ENCODE data around the gene P2RX4. TPM values are rescaled to one million over a fixed set of nuclear protein-coding genes. Genes with fewer than 3 reads are reported as not detected.

P2RX4 gene
- total RNA-seq, 1 donor from 2014 or later = 55.8 TPM

DNA sequence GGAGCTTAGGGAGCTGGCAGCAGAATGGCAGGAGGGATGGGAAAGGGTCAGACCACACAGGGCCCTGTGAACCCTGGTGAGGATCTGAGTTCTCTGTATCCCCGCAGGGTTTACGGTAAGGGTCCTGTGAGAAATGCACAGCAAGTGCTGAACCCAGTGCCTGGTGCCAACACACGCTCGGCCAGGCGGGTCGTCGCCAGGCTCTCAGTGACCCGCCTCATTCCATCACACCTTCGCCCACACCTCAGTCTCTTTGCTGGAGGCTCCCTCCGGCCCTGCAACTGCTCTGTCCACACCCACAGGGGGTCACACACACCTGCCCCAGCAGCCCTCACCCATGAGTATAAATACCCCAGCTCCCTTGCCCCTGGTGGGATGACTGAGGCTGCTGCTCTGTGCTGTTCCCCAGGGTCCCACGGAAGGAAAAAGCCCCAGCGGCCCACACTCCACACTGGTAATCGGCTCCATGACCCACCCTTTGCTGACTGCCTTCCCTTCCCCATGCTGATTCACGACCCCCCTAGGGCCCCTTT lies 63.5 kb downstream of the P2RX4 start:
- Histone ChIP-seq H3K9me3 (no peaks in the 10 kb centered on the region), H3K27me3 (no peaks in the 10 kb centered on the region), H3K27ac (no peak overlapping the region), H3K4me1 (peaks cover 16% of the 10 kb centered on the region), H3K36me3 (peaks cover 51% of the 10 kb centered on the region), H3K4me3 (no peak overlapping the region)
- no peak for DNase-seq
- ATAC-seq = no peak
- intact Hi-C loops (cut with DNase I) = no loop called here
- TF ChIP-seq, protein P1, sequence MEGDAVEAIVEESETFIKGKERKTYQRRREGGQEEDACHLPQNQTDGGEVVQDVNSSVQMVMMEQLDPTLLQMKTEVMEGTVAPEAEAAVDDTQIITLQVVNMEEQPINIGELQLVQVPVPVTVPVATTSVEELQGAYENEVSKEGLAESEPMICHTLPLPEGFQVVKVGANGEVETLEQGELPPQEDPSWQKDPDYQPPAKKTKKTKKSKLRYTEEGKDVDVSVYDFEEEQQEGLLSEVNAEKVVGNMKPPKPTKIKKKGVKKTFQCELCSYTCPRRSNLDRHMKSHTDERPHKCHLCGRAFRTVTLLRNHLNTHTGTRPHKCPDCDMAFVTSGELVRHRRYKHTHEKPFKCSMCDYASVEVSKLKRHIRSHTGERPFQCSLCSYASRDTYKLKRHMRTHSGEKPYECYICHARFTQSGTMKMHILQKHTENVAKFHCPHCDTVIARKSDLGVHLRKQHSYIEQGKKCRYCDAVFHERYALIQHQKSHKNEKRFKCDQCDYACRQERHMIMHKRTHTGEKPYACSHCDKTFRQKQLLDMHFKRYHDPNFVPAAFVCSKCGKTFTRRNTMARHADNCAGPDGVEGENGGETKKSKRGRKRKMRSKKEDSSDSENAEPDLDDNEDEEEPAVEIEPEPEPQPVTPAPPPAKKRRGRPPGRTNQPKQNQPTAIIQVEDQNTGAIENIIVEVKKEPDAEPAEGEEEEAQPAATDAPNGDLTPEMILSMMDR (IDR thresholded peaks at IDR 0.05) = no peak

GRCh38 chr12:121274036-121274763 lies 64.3 kb downstream of the P2RX4 start:
- TF ChIP-seq, protein P1 (IDR thresholded peaks at IDR 0.05) = no peak
- Histone ChIP-seq H3K4me1 (peaks cover 24% of the 10 kb centered on the region), H3K36me3 (peaks cover 43% of the 10 kb centered on the region), H3K4me3 (no peak overlapping the region), H3K9me3 (no peaks in the 10 kb centered on the region), H3K27me3 (no peaks in the 10 kb centered on the region), H3K27ac (peak overlapping the region; percentile 1)
- ATAC-seq = no peak
- intact Hi-C loops (cut with DNase I) = no loop called here
- DNase-seq = no peak

- no peak overlapping the region for H3K4me3 ChIP-seq
- H3K9me3 ChIP-seq = no peaks in the 10 kb centered on the region
- intact Hi-C loops (cut with DNase I) = no loop called here
- DNase-seq (no peak), ATAC-seq (no peak)
- no peak overlapping the region for H3K27ac ChIP-seq
- no peaks in the 10 kb centered on the region for H3K27me3 ChIP-seq
- TF ChIP-seq, protein P1 (IDR thresholded peaks at IDR 0.05) = no peak
- peaks cover 33% of the 10 kb centered on the region for H3K4me1 ChIP-seq
- peaks cover 22% of the 10 kb centered on the region for H3K36me3 ChIP-seq
Measured at GRCh38 chr12:121277374-121277759, 67.4 kb downstream of the P2RX4 start.

- H3K27ac ChIP-seq = peak overlapping the region; percentile 56
- TF ChIP-seq, protein P1 (IDR thresholded peaks at IDR 0.05) = no peak
- intact Hi-C loops (cut with DNase I) = no loop called here
- H3K4me1 ChIP-seq = peaks cover 33% of the 10 kb centered on the region
- ATAC-seq (peak; percentile 73), DNase-seq (no peak)
- H3K4me3 ChIP-seq = no peak overlapping the region
- peaks cover 11% of the 10 kb centered on the region for H3K36me3 ChIP-seq
- H3K27me3 ChIP-seq = no peaks in the 10 kb centered on the region
- no peaks in the 10 kb centered on the region for H3K9me3 ChIP-seq
Measured at GRCh38 chr12:121278169-121279070, 68.5 kb downstream of the P2RX4 start.

GRCh38 chr12:121279071-121279375 lies 69.1 kb downstream of the P2RX4 start:
- Histone ChIP-seq H3K36me3 (peaks cover 5% of the 10 kb centered on the region), H3K27ac (peak overlapping the region; percentile 56), H3K27me3 (no peaks in the 10 kb centered on the region), H3K4me3 (no peak overlapping the region), H3K4me1 (peaks cover 33% of the 10 kb centered on the region), H3K9me3 (no peaks in the 10 kb centered on the region)
- ATAC-seq (no peak), DNase-seq (no peak)
- intact Hi-C loops (cut with DNase I) = no loop called here
- TF ChIP-seq, protein P1 (IDR thresholded peaks at IDR 0.05) = no peak
